Naive thymus-derived CD4-positive, alpha-beta T cell (primary cell): ENCODE results near the gene TAF13. TPM values are rescaled to one million over a fixed set of nuclear protein-coding genes. Genes with fewer than 3 reads are reported as not detected.
"Not testable (repeated sequence)": the region's sequence is repeated elsewhere in the genome, so short reads cannot be mapped to it uniquely, and the experiment has no call there.

ENCODE experiments used
- ATAC-seq: fragments of 150-1000 bp; cut with Tn5 transposase; 2 replicates; pipeline ENCODE4 v1.10.0; 2021; ENCODE audit warnings: mild to moderate bottlenecking, moderate library complexity
- CTCF ChIA-PET: fragments of 350-600 bp; sonication (Branson Sonifier 250); formaldehyde crosslinking; loops from one replicate; lab custom pipeline; 2021; ENCODE audit warnings: antibody characterized with exemption; lab: Charles Lee
- POLR2A ChIA-PET: fragments of 350-600 bp; sonication (Branson Sonifier 250); formaldehyde crosslinking; loops from one replicate; lab custom pipeline; 2021; ENCODE audit warnings: antibody characterized with exemption, inconsistent platforms; lab: Charles Lee
- DNase-seq, 9 donors: peaks; one replicate each; pipeline versions ENCODE4 v3.0.0 to v3.0.0-alpha.2; 2020 to 2022; ENCODE audit warnings: mixed read lengths in 1 of 9
- H3K27ac ChIP-seq: one replicate; pipeline ENCODE4 v1.7.0; 2013; ENCODE audit warnings: mild to moderate bottlenecking, low read depth, low read length, moderate library complexity
- H3K27me3 ChIP-seq, 2 donors: one replicate each; pipeline ENCODE4 v1.7.0; 2013; ENCODE audit warnings: low read length in 2 of 2, mild to moderate bottlenecking in 2 of 2, moderate library complexity in 2 of 2; ENCODE audit not compliant: control insufficient read depth in 2 of 2, insufficient read depth in 2 of 2
- H3K36me3 ChIP-seq, 3 experiments: 1 replicate in 2 of 3; 2 replicates in 1 of 3; pipeline ENCODE4 v1.7.0; 2013; ENCODE audit warnings: low read length in 3 of 3, mild to moderate bottlenecking in 3 of 3, moderate library complexity in 1 of 3; ENCODE audit not compliant: insufficient read depth in 3 of 3, control insufficient read depth in 2 of 3
- H3K4me1 ChIP-seq, 2 donors: one replicate each; pipeline ENCODE4 v1.7.0; 2013; ENCODE audit warnings: low read length in 2 of 2, mild to moderate bottlenecking in 2 of 2, moderate library complexity in 1 of 2; ENCODE audit not compliant: control insufficient read depth in 2 of 2, insufficient read depth in 2 of 2
- H3K4me3 ChIP-seq: 2 replicates; pipeline ENCODE4 v1.7.0; 2013; ENCODE audit warnings: mild to moderate bottlenecking, low read length
- H3K9me3 ChIP-seq, 3 experiments: 1 replicate in 2 of 3; 2 replicates in 1 of 3; pipeline ENCODE4 v1.7.0; 2013; ENCODE audit warnings: low read length in 3 of 3; ENCODE audit not compliant: control insufficient read depth in 2 of 3
- H3K27ac Mint-ChIP-seq, 9 donors: one replicate each; pipeline ENCODE4 v1.8.0; 2020 to 2022; ENCODE audit warnings: mixed read lengths in 9 of 9, mild to moderate bottlenecking in 8 of 9, moderate library complexity in 5 of 9, inconsistent platforms in 2 of 9
- H3K27me3 Mint-ChIP-seq, 5 donors: one replicate each; pipeline ENCODE4 v1.8.0; 2021 to 2022; ENCODE audit warnings: mixed read lengths in 5 of 5, mild to moderate bottlenecking in 1 of 5
- H3K36me3 Mint-ChIP-seq, 5 donors: one replicate each; pipeline ENCODE4 v1.8.0; 2020 to 2022; ENCODE audit warnings: mixed read lengths in 5 of 5, mild to moderate bottlenecking in 3 of 5, inconsistent platforms in 1 of 5
- H3K4me1 Mint-ChIP-seq, 7 donors: one replicate each; pipeline ENCODE4 v1.8.0; 2020 to 2022; ENCODE audit warnings: mixed read lengths in 7 of 7, mild to moderate bottlenecking in 3 of 7, inconsistent platforms in 1 of 7
- H3K4me3 Mint-ChIP-seq, 10 donors: one replicate each; pipeline ENCODE4 v1.8.0; 2020 to 2022; ENCODE audit warnings: mild to moderate bottlenecking in 10 of 10, mixed read lengths in 10 of 10, moderate library complexity in 6 of 10, inconsistent platforms in 2 of 10
- H3K9me3 Mint-ChIP-seq, 11 donors: one replicate each; pipeline ENCODE4 v1.8.0; 2020 to 2022; ENCODE audit warnings: mixed read lengths in 11 of 11, mild to moderate bottlenecking in 4 of 11, inconsistent platforms in 1 of 11, moderate library complexity in 1 of 11
- intact Hi-C, 2 donors: fragments of 100-400 bp; cut with micrococcal nuclease; formaldehyde crosslinking; loops; one replicate each; pipeline ENCODE4 v1.15.1; 2023
- polyA plus RNA-seq, 2 donors: library from polyadenylated mRNA; unstranded; fragments of 300-500 nt; fragmentation: Illumina TruSeq; gene quantifications; one replicate each; pipeline ENCODE4 v1.2.3, GENCODE V29; 2021
- total RNA-seq, 6 experiments: library from RNA in 5 of 6; stranded (reverse) in 5 of 6; gene quantifications; 1 replicate in 5 of 6; 2 replicates in 1 of 6; pipeline ENCODE4 v1.2.3 and lab custom pipeline; 2021 to 2026

TAF13 gene
- total and polyA plus RNA-seq, 7 experiments from 2014 or later: 0.77 to 23.6 (median 11.0) TPM

DNA sequence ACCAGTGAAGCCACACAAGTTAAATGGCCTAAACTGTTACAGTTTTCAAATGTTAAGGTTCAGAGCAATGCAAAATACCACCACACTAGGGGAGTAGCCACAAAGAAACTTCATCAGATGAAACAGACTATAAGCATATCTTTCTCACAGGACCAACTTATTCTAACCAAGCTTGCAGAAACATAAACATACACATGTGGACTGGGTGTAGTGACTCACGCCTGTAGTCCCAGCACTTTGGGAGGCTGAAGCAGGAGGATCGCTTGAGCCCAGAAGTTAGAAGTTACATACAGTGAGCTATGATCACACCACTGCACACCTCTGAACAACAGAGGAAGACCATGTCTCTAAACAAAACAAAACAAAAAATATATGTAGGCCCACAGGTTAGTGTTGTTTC, 51.2 kb downstream of the TAF13 start:
- H3K27me3 Mint-ChIP-seq: no peaks in the 10 kb centered on the region
- H3K36me3 Mint-ChIP-seq: peaks cover 0 to 17% (median 9%) of the 10 kb centered on the region in 5 donors
- no peaks in the 10 kb centered on the region for H3K36me3 ChIP-seq
- no peaks in the 10 kb centered on the region for H3K9me3 Mint-ChIP-seq
- H3K27ac Mint-ChIP-seq: no peak overlapping the region
- ChIA-PET POLR2A (interaction anchor here (0.7 to 1.0 kb wide), 2 partner anchors 52 to 154 kb away, joined by 3 read pairs; partner anchors contain the start of gene TAF13), CTCF (no interaction called here)
- H3K9me3 ChIP-seq: no peaks in the 10 kb centered on the region
- DNase-seq (no peak), ATAC-seq (no peak)
- intact Hi-C loops: no loop called here
- H3K4me1 ChIP-seq: no peaks in the 10 kb centered on the region
- H3K27me3 ChIP-seq: no peaks in the 10 kb centered on the region
- H3K4me1 Mint-ChIP-seq: peaks cover 0 to 4% (median 0%) of the 10 kb centered on the region in 7 donors
- no peak overlapping the region for H3K4me3 ChIP-seq
- no peak overlapping the region for H3K27ac ChIP-seq
- no peak overlapping the region for H3K4me3 Mint-ChIP-seq

GRCh38 chr1:109020693-109021257, 55.0 kb downstream of the TAF13 start:
- Histone ChIP-seq H3K9me3 (no peaks in the 10 kb centered on the region), H3K36me3 (peaks cover 0 to 8% (median 0%) of the 10 kb centered on the region in 3 experiments), H3K27ac (no peak overlapping the region), H3K4me3 (no peak overlapping the region), H3K4me1 (no peaks in the 10 kb centered on the region), H3K27me3 (no peaks in the 10 kb centered on the region)
- ChIA-PET CTCF (no interaction called here), POLR2A (no interaction called here)
- H3K36me3 Mint-ChIP-seq: peaks cover 12 to 37% (median 27%) of the 10 kb centered on the region in 5 donors
- H3K27me3 Mint-ChIP-seq: no peaks in the 10 kb centered on the region
- no peak overlapping the region for H3K27ac Mint-ChIP-seq
- H3K9me3 Mint-ChIP-seq: peaks cover 0 to 15% (median 0%) of the 10 kb centered on the region in 11 donors
- no peak overlapping the region for H3K4me3 Mint-ChIP-seq
- peaks cover 0 to 4% (median 0%) of the 10 kb centered on the region in 7 donors for H3K4me1 Mint-ChIP-seq
- DNase-seq: no peak
- intact Hi-C loops: no loop called here
- ATAC-seq: no peak

GRCh38 chr1:109017719-109018118, 58.1 kb downstream of the TAF13 start:
- ATAC-seq, H3K27ac Mint-ChIP-seq, H3K4me1 Mint-ChIP-seq, H3K27ac ChIP-seq, H3K4me3 Mint-ChIP-seq, intact Hi-C loops, H3K27me3 Mint-ChIP-seq, POLR2A ChIA-PET, H3K9me3 ChIP-seq, DNase-seq, H3K27me3 ChIP-seq, H3K4me1 ChIP-seq, H3K4me3 ChIP-seq: not testable (repeated sequence)
- H3K36me3 ChIP-seq: peaks cover 0 to 16% (median 3%) of the 10 kb centered on the region in 3 experiments
- Mint-ChIP-seq H3K9me3 (peaks cover 0 to 15% (median 0%) of the 10 kb centered on the region in 11 donors), H3K36me3 (peaks cover 12 to 45% (median 32%) of the 10 kb centered on the region in 5 donors)
- CTCF ChIA-PET: interaction anchor here (0.7 kb wide), 1 partner anchor 33 kb away, joined by 3 read pairs; no protein-coding TSS in a partner anchor

GRCh38 chr1:109017134-109017533, 58.7 kb downstream of the TAF13 start:
- CTCF ChIA-PET: no interaction called here

More at GRCh38 chr1:109017134-109017533, 58.7 kb downstream of the TAF13 start:
- intact Hi-C loops: no loop called here
- Histone ChIP-seq H3K4me3 (no peak overlapping the region), H3K27ac (no peak overlapping the region), H3K9me3 (no peaks in the 10 kb centered on the region), H3K36me3 (peaks cover 0 to 18% (median 4%) of the 10 kb centered on the region in 3 experiments), H3K27me3 (no peaks in the 10 kb centered on the region), H3K4me1 (no peaks in the 10 kb centered on the region)
- H3K4me1 Mint-ChIP-seq: no peaks in the 10 kb centered on the region
- H3K36me3 Mint-ChIP-seq: peaks cover 12 to 43% (median 32%) of the 10 kb centered on the region in 5 donors
- peaks cover 0 to 15% (median 0%) of the 10 kb centered on the region in 11 donors for H3K9me3 Mint-ChIP-seq
- POLR2A ChIA-PET: no interaction called here
- no peak overlapping the region for H3K4me3 Mint-ChIP-seq
- no peak for DNase-seq
- no peaks in the 10 kb centered on the region for H3K27me3 Mint-ChIP-seq
- no peak for ATAC-seq
- no peak overlapping the region for H3K27ac Mint-ChIP-seq

Other genes with a start within 250 kb of the TAF13 start
- not detected for gene AKNAD1, start 218.9 kb downstream of the TAF13 start, total RNA-seq
- gene AKNAD1, start 218.9 kb downstream of the TAF13 start, polyA plus RNA-seq: not detected
- 10 to 100 TPM in 1 of 5 experiments, 1 to 10 TPM in 1, under 1 TPM in 3; 0.38 to 24.7 (median 0.41) TPM for gene GPSM2, start 199.0 kb downstream of the TAF13 start, total RNA-seq
- 1 to 10 TPM in 1 of 2 donors, under 1 TPM in 1; 0.15 to 1.5 TPM for gene GPSM2, start 199.0 kb downstream of the TAF13 start, polyA plus RNA-seq
- gene CLCC1, start 112.5 kb downstream of the TAF13 start, total RNA-seq: 10 to 100 TPM; 15.4 to 34.6 (median 25.2) TPM
- 10 to 100 TPM; 13.9 to 16.3 TPM for gene CLCC1, start 112.5 kb downstream of the TAF13 start, polyA plus RNA-seq
- 10 to 100 TPM in 4 of 5 experiments, 1 to 10 TPM in 1; 9.8 to 15.4 (median 14.4) TPM for gene WDR47, start 33.9 kb downstream of the TAF13 start, total RNA-seq
- gene WDR47, start 33.9 kb downstream of the TAF13 start, polyA plus RNA-seq: 1 to 10 TPM; 3.9 to 6.4 TPM
- 10 to 100 TPM; 33.2 to 65.6 (median 41.2) TPM for gene TMEM167B, start 14.8 kb upstream of the TAF13 start, total RNA-seq
- 10 to 100 TPM; 28.3 to 28.6 TPM for gene TMEM167B, start 14.8 kb upstream of the TAF13 start, polyA plus RNA-seq
- gene ELAPOR1, start 38.1 kb upstream of the TAF13 start, total RNA-seq: 10 to 100 TPM in 2 of 5 experiments, 1 to 10 TPM in 3; 4.4 to 12.3 (median 6.7) TPM
- 10 to 100 TPM in 1 of 2 donors, 1 to 10 TPM in 1; 7.1 to 10.3 TPM for gene ELAPOR1, start 38.1 kb upstream of the TAF13 start, polyA plus RNA-seq
- gene SARS1, start 137.9 kb upstream of the TAF13 start, total RNA-seq: 100 to 1,000 TPM; 110 to 173 (median 135) TPM
- 100 to 1,000 TPM; 134 to 179 TPM for gene SARS1, start 137.9 kb upstream of the TAF13 start, polyA plus RNA-seq
- 1 to 10 TPM; 3.0 to 6.4 (median 3.2) TPM for gene CELSR2, start 173.5 kb upstream of the TAF13 start, total RNA-seq
- gene CELSR2, start 173.5 kb upstream of the TAF13 start, polyA plus RNA-seq: 1 to 10 TPM in 1 of 2 donors, under 1 TPM in 1; 0.17 to 1.3 TPM
- 10 to 100 TPM in 1 of 5 experiments, 1 to 10 TPM in 1, under 1 TPM in 2, not detected in 1; 0.38 to 16.1 (median 1.3) TPM for gene PSRC1, start 207.1 kb upstream of the TAF13 start, total RNA-seq
- gene PSRC1, start 207.1 kb upstream of the TAF13 start, polyA plus RNA-seq: under 1 TPM in 1 of 2 donors, not detected in 1; 0.67 TPM
- gene MYBPHL, start 231.0 kb upstream of the TAF13 start, total RNA-seq: not detected
- gene MYBPHL, start 231.0 kb upstream of the TAF13 start, polyA plus RNA-seq: not detected